NCI-H146 treated with DMSO at 0.1 percent for 48 hours (cell line): ENCODE data around the gene IL2RA.
"Not testable (repeated sequence)": the region's sequence is repeated elsewhere in the genome, so short reads cannot be mapped to it uniquely, and the experiment has no call there.

ENCODE experiments used
- DNase-seq: peaks from one replicate; lab custom pipeline; 2025; ENCODE audit not compliant: unreplicated experiment; lab: John Stamatoyannopoulos, UW

IL2RA gene

DNA sequence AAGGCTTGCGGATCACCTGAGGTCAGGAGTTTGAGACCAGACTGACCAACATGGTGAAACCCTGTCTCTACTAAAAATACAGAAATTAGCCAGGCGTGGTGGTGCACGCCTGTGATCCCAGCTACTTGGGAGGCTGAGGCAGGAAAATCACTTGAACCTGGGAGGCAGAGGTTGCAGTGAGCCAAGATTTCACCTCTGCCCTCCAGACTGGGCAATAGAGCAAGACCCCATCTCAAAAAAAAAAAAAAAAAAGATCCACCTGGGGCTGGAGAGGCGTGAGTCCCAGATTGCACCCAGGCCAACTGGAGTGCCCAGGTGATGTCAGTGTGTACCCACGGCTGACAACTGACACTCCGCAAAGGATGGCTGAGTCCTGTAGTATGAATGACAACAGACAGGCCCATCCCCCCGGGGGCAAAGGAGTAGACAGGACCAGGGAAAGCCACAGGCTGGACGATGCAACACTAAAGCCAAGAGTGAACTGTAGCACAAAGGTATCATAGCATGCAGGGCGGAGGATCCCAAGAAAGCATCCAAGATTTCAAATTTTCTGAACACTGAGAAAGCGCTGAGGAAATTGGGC is 99.7 kb downstream of the IL2RA start:
- DNase-seq: not testable (repeated sequence)

DNA sequence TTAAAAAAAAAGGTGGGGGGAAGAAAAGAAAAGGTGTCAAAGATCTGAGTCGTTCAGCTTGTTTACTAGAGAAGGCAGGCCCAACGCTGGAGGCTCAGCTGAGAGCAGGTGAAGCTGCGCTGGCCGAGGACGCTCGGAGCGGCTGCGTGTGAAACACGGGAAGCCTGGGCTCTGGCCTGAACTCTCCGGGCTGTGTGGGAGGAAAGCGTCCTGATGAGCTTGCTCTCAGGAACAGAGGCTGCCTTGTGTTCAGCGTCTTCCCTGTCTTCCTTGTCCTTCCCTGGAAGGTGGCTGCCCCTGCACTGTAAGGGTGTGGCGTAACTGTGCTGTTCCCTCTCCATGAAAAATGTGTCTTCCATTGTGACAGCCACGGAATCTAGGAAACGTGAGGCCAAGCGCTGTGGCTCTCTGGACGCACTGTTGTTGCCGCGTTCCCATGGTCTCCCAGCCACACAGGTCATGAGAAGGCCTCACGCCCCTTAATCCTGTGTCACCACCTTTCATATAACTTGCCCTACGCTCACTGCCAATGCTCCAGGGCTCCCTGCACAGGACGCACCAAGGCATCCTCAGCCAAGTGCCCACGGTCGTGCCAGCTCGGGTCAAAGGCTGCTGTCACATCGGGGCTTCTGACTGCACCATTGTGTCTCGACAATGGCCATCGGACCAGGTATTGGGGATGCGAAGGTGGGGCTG is 100.6 kb downstream of the IL2RA start:
- no peak for DNase-seq

DNA sequence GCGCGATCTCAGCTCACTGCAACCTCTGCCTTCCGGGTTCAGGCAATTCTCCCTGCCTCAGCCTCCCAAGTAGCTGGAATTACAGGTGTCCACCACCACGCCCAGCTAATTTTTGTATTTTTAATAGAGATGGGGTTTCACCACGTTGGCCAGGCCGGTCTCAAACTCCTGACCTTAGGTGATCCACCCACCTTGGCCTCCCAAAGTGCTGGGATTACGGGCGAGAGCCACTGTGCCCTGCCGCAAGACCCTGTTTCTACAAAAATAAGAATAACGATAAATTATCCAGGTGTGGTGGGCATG is 101.2 kb downstream of the IL2RA start:
- DNase-seq: not testable (repeated sequence)
